Right renal pelvis (tissue), 4 donors: ENCODE measurements around the gene GNRHR. TPM values are rescaled to one million over a fixed set of nuclear protein-coding genes. Genes with fewer than 3 reads are reported as not detected.
A peak's percentile ranks its signal among the peaks of the same experiment; 100 is the strongest.
"Not testable (repeated sequence)": the region's sequence is repeated elsewhere in the genome, so short reads cannot be mapped to it uniquely, and the experiment has no call there.

Experiments used
- DNase-seq, 4 donors: peaks; one replicate each; pipeline ENCODE4 v3.0.0-alpha.2; 2013; ENCODE audit warnings: low read depth in 4 of 4, low spot score in 3 of 4, missing footprints in 1 of 4
- polyA plus RNA-seq, 4 donors: library from polyadenylated mRNA; unstranded; fragments of 120-200 nt; gene quantifications; one replicate each; pipeline ENCODE4 v1.2.1, GENCODE V29; 2013; ENCODE audit not compliant: insufficient read length in 4 of 4

Gene GNRHR, protein sequence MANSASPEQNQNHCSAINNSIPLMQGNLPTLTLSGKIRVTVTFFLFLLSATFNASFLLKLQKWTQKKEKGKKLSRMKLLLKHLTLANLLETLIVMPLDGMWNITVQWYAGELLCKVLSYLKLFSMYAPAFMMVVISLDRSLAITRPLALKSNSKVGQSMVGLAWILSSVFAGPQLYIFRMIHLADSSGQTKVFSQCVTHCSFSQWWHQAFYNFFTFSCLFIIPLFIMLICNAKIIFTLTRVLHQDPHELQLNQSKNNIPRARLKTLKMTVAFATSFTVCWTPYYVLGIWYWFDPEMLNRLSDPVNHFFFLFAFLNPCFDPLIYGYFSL
- under 1 TPM; 0.28 to 0.60 (median 0.40) TPM for polyA plus RNA-seq

GRCh38 chr4:67754288-67754687, at the start of gene GNRHR:
Gene GNRHR, minus strand, starts transcription at chr4:67754388. Its CDS starts 53 bp downstream, at chr4:67754335.
- DNase-seq, result no peak

DNA sequence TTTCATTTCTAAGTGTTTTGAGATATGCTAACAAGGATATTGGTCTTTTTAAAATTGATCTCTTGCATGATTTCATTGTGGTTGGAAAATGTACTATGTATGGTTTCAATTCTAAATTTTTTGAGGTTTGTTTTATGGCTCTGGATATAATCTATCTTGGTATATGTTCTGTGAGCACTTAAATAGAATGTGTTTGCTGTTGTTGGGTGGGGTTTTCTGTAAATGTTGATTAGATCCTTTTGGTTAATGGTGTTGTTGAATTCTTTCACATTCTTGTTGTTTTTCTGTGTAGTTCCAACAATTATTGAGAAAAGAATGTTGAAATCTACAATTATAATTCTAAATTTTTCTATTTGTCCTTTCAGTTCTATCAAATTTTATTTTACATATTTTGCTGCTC, 42.6 kb upstream of the GNRHR start:
- no peak for DNase-seq

DNA sequence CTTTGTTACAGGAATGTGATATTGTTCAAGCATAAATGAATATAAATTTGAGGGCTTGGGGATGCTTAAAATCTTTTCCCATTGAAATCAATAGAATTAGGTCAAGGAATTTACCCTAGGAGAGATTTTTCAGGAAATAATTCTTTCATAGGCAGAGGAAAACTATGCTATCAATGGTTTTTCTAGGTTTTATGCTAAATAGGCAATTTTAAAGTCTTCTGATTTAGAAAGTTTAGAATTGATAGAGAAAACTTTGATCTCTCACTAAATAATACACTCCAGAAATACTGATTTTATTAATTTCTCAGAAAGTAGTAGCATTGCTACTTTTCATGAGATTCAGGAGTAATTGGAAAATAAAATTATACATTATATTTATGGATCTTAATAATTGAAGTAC, 36.5 kb upstream of the GNRHR start:
- DNase-seq, result no peak

- no peak for DNase-seq
These were observed 33.1 kb upstream of the GNRHR start for GRCh38 chr4:67787311-67787710.

DNA sequence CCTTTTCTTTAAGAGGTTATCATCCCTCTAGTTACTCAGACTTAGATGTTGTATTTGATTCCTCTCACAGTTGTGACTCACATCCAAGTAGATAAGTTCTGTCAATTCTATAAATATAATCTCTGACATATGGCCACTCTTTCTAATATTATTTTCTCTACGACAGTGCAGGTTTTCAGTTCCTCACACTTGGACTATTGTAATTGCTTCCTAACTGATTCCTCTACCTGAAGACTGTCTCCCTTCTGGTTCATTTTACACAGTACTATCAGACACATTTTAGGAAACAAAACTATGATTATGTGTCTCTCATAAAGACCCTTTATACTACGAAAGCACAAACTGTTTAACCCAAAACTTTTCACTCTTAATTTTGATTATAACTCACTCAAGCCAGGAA, 31.3 kb upstream of the GNRHR start:
- DNase-seq, result no peak

- no peak for DNase-seq
These were observed 25.4 kb upstream of the GNRHR start for GRCh38 chr4:67779631-67780030.

DNA sequence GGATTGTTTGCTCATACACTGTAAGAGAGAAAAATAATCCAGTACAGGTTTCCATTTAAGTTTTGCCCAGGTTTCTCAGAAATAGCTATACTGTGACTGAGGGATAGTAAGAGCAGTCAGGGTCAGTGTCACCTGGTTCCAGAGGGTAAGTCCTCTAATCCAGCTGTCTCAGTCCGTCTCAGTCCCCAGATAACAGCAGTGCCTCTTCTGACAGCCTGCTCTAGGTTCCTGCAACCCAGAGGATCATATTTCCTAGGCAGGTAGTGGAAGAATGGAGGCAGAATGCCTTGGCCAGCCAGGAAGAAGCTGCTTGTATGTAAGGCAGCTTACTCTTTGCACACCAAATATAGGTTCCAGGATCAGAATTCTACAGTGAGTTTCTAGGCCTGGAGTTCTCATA, 22.6 kb upstream of the GNRHR start:
- DNase-seq, result no peak

DNA sequence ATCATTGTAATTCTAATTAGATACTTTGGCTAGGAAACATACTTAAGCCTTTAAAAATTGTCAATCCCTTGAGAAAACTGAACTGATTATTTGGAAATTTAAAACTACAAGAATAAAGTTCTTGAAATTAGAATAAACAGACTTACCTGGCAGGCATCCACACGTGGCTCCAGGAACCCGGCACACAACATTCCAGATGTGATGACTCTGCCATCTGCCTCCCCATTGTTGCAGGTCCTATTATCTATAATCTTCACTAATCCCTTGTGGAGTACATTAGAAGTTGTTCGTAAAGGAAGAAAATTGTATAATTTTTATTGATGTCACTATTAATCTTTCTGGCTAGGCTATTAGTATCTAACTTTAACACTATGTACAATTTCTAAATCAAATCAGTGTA, 16.2 kb upstream of the GNRHR start:
- DNase-seq, result no peak

GRCh38 chr4:67765928-67766327, 11.7 kb upstream of the GNRHR start:
- no peak for DNase-seq

DNA sequence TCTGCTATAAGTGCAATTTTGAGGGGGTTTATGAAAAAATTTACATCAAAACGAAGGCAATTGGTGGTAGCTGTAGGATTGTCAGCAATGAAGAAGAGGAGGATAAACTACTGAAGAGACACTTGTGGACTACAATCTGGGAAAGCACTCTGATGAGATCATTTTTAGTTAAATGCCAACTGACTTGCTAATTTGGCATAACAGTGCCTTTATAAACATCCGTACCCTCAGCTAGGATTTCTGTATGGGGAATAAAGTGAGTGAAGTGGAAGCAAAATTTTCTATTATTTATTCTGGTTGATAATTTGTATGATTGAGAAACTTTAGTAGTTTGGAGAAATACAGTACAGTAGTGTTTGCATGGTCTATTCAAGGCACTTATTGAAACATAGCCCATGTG, 11.2 kb upstream of the GNRHR start:
- no peak for DNase-seq

DNA sequence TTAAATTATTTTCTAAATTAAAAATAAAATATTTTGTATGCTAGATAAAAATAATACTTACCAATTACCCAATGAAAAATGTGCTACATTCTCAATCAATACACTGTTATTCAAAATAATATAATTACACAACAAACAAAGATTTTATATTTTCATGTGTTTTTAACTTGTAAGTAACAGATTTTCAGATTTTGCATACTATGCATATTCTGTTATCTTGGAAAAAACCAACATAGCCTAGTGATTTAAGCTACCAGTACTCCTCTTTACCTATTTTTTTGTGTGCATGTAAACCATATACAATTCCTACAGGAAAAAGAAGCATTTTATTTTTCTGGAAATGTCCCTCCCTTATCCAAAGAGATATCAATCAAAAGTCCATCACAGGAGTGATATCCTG, 10.0 kb upstream of the GNRHR start:
- DNase-seq, result no peak

- no peak for DNase-seq
These were observed 7.9 kb upstream of the GNRHR start for GRCh38 chr4:67762086-67762485.

GRCh38 chr4:67756991-67757390, 2.8 kb upstream of the GNRHR start:
- DNase-seq, result not testable (repeated sequence)

GRCh38 chr4:67755974-67756373, 1.8 kb upstream of the GNRHR start:
- DNase-seq, result no peak

GRCh38 chr4:67751260-67751659, 2.9 kb downstream of the GNRHR start:
- DNase-seq, result no peak

GRCh38 chr4:67750691-67751090, 3.5 kb downstream of the GNRHR start:
- no peak for DNase-seq

- DNase-seq, result no peak
These were observed 4.9 kb downstream of the GNRHR start for GRCh38 chr4:67749286-67749685.

GRCh38 chr4:67746797-67747495, 7.2 kb downstream of the GNRHR start:
- DNase-seq, result peak in 2 of 4 donors; percentile 1 to 12

- no peak for DNase-seq
These were observed 9.5 kb downstream of the GNRHR start for GRCh38 chr4:67744561-67745283.

GRCh38 chr4:67743194-67743593, 11.0 kb downstream of the GNRHR start:
- no peak for DNase-seq

- no peak for DNase-seq
These were observed 17.9 kb downstream of the GNRHR start for GRCh38 chr4:67736262-67736661.

- no peak for DNase-seq
These were observed 18.9 kb downstream of the GNRHR start for GRCh38 chr4:67735325-67735724.
